GM18520 (cell line): ENCODE data around the gene AVPR1A.

Experiments used
- ATAC-seq: cut with Tn5 transposase; IDR thresholded peaks from one replicate; pipeline ENCODE4 v1.9.1; 2021; ENCODE audit not compliant: unreplicated experiment

AVPR1A gene

GRCh38 chr12:63095369-63095980 lies 55.5 kb downstream of the AVPR1A start:
- ATAC-seq, result no peak

- ATAC-seq, result no peak
Observed at GRCh38 chr12:63093711-63094110, 57.3 kb downstream of the AVPR1A start.

GRCh38 chr12:63093084-63093483 lies 57.9 kb downstream of the AVPR1A start:
- ATAC-seq, result no peak
